Measurements from ENCODE around the gene NADK.
"Not testable (repeated sequence)": the region's sequence is repeated elsewhere in the genome, so short reads cannot be mapped to it uniquely, and the experiment has no call there.

DNA sequence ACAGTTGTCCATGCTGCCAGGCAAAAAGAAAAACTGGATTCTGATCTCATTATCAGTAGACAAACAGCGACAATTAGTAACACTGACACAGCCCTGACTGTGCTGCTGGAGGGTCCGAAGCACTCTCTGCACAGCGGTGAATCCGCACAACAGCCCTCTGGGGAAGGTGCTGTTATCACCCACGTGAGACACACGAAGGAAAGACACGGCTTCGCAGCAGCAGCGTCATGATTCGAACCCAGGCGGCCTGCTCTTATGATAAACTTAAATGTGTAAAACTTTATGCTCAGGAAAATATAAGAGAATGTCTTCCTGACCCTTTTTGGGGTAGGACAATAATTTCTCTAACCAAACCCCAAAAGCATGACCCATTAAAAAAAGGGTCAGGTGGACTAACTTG, 35.7 kb downstream of the NADK start:
- TF ChIP-seq, protein P1, sequence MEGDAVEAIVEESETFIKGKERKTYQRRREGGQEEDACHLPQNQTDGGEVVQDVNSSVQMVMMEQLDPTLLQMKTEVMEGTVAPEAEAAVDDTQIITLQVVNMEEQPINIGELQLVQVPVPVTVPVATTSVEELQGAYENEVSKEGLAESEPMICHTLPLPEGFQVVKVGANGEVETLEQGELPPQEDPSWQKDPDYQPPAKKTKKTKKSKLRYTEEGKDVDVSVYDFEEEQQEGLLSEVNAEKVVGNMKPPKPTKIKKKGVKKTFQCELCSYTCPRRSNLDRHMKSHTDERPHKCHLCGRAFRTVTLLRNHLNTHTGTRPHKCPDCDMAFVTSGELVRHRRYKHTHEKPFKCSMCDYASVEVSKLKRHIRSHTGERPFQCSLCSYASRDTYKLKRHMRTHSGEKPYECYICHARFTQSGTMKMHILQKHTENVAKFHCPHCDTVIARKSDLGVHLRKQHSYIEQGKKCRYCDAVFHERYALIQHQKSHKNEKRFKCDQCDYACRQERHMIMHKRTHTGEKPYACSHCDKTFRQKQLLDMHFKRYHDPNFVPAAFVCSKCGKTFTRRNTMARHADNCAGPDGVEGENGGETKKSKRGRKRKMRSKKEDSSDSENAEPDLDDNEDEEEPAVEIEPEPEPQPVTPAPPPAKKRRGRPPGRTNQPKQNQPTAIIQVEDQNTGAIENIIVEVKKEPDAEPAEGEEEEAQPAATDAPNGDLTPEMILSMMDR (IDR thresholded peaks at IDR 0.05): not testable (repeated sequence)
- not testable (repeated sequence) for TF ChIP-seq POLR2A (IDR thresholded peaks at IDR 0.05)
